GM12892 (cell line): Measurements from ENCODE around the gene FICD.

Experiments used
- POLR2A ChIP-seq: IDR thresholded peaks from 2 replicates; pipeline ENCODE4 v1.6.1; 2011; ENCODE audit warnings: low read depth, low read length, control low read depth
- TAF1 ChIP-seq: IDR thresholded peaks from 2 replicates; pipeline ENCODE4 v1.6.1; 2011; ENCODE audit warnings: low read depth, mild to moderate bottlenecking, control low read depth, low read length, borderline replicate concordance

DNA sequence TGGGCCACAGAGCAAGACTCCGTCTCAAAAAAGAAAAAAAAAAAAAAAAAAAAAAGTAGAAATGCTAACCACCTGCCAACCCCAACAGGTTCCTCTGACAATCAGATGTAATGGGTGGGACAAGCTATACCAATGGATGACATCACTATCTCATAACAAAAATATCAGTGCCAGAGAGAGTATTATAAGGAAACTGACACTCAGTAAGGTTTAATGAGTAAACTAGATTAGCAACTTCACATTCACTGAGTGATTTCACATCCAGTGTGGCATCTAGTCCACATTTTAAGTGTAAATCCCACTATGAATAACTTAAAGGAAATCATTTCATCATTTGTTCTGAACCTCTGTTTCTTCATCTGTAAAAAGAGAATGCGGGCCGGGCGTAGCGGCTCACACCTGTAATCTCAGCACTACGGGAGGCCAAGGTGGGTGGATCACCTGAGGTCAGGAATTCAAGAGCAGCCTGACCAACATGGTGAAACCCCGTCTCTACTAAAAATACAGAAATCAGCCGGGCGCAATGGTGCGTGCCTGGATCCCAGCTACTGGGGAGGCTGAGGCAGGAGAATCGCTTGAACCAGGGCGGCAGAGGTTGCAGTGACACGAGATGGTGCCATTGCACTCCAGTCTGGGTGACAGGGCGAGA lies 44.1 kb downstream of the FICD start:
- no peak for TF ChIP-seq TAF1
- no peak for TF ChIP-seq POLR2A
